22Rv1 (cell line): ENCODE data around the gene NKX6-1.
A peak's percentile ranks its signal among the peaks of the same experiment; 100 is the strongest.

ENCODE experiments used
- H3K27ac ChIP-seq: fragments of 450-650 bp; 2 replicates; pipeline ENCODE4 v1.5.1; 2017
- ZFX ChIP-seq: fragments of 450-650 bp; IDR thresholded peaks from 2 replicates; pipeline ENCODE4 v1.6.1; 2017; ENCODE audit warnings: antibody characterized with exemption, borderline replicate concordance
- TF ChIP-seq, protein P1 (sequence below): fragments of 450-650 bp; IDR thresholded peaks from 2 replicates; pipeline ENCODE4 v1.5.1; 2017; ENCODE audit warnings: mild to moderate bottlenecking

NKX6-1 gene

DNA sequence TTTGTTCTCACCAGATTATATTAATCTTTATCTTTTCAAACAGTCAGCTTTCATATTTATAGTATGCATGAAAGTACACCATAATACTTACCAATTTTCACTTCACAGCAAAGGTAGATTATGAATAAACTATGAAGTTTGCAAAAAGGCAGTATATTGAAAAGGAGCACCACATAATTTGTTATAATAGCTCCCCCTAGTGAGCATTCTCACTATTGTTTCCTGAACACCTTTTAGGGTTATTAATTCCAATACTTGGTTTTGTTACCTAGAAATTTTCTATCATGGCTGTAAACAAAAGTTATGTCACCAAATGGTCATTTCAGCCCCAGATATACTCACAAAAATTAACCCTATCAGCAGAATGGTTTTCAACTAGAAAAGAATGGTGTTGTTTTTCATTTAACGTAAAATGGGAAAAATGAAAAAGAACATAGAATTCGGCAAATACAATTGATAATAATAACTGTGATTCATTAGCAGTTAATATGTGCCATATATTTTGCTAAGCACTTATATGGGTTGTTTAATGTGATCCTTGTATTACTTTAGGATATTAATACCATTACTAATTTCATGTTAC, 30.2 kb upstream of the NKX6-1 start:
- TF ChIP-seq, protein P1, sequence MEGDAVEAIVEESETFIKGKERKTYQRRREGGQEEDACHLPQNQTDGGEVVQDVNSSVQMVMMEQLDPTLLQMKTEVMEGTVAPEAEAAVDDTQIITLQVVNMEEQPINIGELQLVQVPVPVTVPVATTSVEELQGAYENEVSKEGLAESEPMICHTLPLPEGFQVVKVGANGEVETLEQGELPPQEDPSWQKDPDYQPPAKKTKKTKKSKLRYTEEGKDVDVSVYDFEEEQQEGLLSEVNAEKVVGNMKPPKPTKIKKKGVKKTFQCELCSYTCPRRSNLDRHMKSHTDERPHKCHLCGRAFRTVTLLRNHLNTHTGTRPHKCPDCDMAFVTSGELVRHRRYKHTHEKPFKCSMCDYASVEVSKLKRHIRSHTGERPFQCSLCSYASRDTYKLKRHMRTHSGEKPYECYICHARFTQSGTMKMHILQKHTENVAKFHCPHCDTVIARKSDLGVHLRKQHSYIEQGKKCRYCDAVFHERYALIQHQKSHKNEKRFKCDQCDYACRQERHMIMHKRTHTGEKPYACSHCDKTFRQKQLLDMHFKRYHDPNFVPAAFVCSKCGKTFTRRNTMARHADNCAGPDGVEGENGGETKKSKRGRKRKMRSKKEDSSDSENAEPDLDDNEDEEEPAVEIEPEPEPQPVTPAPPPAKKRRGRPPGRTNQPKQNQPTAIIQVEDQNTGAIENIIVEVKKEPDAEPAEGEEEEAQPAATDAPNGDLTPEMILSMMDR, result peak; percentile 84
- no peak for TF ChIP-seq ZFX

GRCh38 chr4:84527391-84527790, 28.3 kb upstream of the NKX6-1 start:
- TF ChIP-seq ZFX, result no peak
- H3K27ac ChIP-seq, result no peak overlapping the region

More for the DNA sequence above, 30.2 kb upstream of the NKX6-1 start:
- H3K27ac ChIP-seq, result no peak overlapping the region

GRCh38 chr4:84515075-84515474, 16.0 kb upstream of the NKX6-1 start:
- TF ChIP-seq, protein P1, result no peak
- TF ChIP-seq ZFX, result no peak

DNA sequence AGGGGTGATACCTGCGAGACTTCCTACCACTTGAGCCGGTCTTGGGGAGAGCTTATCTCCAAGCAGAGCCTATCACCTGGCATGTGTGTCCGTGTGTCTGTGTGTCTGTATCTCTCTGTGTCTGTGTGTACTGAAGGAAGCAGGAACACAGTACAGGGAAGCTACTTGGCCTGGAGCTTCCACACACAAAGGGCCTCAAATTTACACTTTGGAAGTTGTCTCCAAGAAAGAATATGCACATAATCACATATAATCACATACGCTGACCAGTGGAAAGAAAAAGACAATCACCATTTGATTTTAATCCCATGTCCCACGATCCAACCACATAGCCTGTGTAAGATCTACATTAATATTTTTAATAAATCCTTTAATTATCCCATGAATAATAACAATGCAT, 13.2 kb upstream of the NKX6-1 start:
- no peak overlapping the region for H3K27ac ChIP-seq
- TF ChIP-seq, protein P1, result no peak
- no peak for TF ChIP-seq ZFX

More at GRCh38 chr4:84515075-84515474, 16.0 kb upstream of the NKX6-1 start:
- H3K27ac ChIP-seq, result no peak overlapping the region

- TF ChIP-seq ZFX, result no peak
- TF ChIP-seq, protein P1, result no peak
- no peak overlapping the region for H3K27ac ChIP-seq
These were observed 12.6 kb upstream of the NKX6-1 start for GRCh38 chr4:84511703-84512102.

DNA sequence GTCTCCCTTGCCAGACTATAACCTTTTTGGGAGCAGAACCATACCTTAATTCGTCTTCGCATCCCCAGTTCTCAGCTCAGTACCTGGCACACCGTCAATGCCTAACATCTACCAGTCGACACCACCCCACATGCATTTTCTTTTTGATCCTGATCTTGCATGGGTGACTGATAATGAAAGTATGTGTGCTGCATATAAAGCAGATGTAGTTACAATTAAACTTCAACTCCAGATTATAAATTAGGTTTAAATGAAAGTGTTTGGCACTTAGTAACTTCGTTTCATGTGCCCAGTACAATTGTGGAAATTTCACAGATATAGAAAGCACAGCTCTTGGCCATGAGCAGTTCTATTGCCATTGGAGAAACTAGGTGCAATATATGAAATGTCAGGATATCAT, 8.8 kb upstream of the NKX6-1 start:
- no peak for TF ChIP-seq ZFX
- TF ChIP-seq, protein P1, result no peak
- no peak overlapping the region for H3K27ac ChIP-seq

GRCh38 chr4:84504821-84505220, 5.7 kb upstream of the NKX6-1 start:
- TF ChIP-seq ZFX, result no peak
- TF ChIP-seq, protein P1, result no peak

More at GRCh38 chr4:84504821-84505220, 5.7 kb upstream of the NKX6-1 start:
- H3K27ac ChIP-seq, result no peak overlapping the region
